ENCODE data around the gene ZXDC.

DNA sequence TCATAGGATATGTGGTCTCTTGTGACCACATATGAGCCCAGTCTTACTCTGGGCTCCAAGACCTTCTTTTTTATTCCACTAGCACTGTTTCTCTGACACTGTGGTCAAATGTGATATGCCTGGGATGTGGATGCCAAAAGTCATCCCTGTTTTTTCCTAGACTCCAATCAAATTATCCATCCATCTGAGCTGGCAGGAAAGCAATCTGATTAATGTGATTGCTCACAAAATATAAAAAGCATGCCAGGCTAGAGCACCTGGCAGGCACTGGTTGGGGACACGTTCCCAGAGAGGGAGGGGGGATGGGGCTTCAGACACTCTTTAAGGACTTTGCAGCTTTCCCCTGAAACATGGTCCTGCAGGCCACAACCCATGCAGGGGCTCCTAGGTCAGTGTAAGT, 84.1 kb downstream of the ZXDC start:
- TF ChIP-seq POLR2AphosphoS5 (IDR thresholded peaks at IDR 0.05): no peak
- TF ChIP-seq, protein P1, sequence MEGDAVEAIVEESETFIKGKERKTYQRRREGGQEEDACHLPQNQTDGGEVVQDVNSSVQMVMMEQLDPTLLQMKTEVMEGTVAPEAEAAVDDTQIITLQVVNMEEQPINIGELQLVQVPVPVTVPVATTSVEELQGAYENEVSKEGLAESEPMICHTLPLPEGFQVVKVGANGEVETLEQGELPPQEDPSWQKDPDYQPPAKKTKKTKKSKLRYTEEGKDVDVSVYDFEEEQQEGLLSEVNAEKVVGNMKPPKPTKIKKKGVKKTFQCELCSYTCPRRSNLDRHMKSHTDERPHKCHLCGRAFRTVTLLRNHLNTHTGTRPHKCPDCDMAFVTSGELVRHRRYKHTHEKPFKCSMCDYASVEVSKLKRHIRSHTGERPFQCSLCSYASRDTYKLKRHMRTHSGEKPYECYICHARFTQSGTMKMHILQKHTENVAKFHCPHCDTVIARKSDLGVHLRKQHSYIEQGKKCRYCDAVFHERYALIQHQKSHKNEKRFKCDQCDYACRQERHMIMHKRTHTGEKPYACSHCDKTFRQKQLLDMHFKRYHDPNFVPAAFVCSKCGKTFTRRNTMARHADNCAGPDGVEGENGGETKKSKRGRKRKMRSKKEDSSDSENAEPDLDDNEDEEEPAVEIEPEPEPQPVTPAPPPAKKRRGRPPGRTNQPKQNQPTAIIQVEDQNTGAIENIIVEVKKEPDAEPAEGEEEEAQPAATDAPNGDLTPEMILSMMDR (IDR thresholded peaks at IDR 0.05): no peak

Data from gastroesophageal sphincter (tissue), 3 donors.